Activated T-helper 9 cell treated with anti-CD3 and anti-CD28 coated beads, Interleukin-2, amount 50 U/mL, for 16 hours (primary cell): Measurements from ENCODE around the gene ZNF362.

Experiments
- DNase-seq: peaks from one replicate; pipeline ENCODE4 v3.0.0-alpha.2; 2020; ENCODE audit warnings: low read depth

Gene ZNF362

GRCh38 chr1:33244809-33245186 lies 11.5 kb upstream of the ZNF362 start:
- no peak for DNase-seq

GRCh38 chr1:33246171-33246570 lies 10.1 kb upstream of the ZNF362 start:
- DNase-seq, result no peak

- no peak for DNase-seq
Measured at GRCh38 chr1:33247545-33247944, 8.7 kb upstream of the ZNF362 start.

- DNase-seq, result no peak
Measured at GRCh38 chr1:33248244-33248643, 8.0 kb upstream of the ZNF362 start.

GRCh38 chr1:33249422-33249821 lies 6.9 kb upstream of the ZNF362 start:
- no peak for DNase-seq

GRCh38 chr1:33250217-33250616 lies 6.1 kb upstream of the ZNF362 start:
- no peak for DNase-seq

GRCh38 chr1:33250724-33251123 lies 5.6 kb upstream of the ZNF362 start:
- no peak for DNase-seq

- no peak for DNase-seq
Measured at GRCh38 chr1:33254491-33254890, 1.8 kb upstream of the ZNF362 start.

- DNase-seq, result peak; percentile 28
Measured at GRCh38 chr1:33255347-33256220, 708 bp upstream of the ZNF362 start.

- no peak for DNase-seq
Measured at GRCh38 chr1:33256221-33256470, 146 bp upstream of the ZNF362 start.

GRCh38 chr1:33257207-33257771 lies 997 bp downstream of the ZNF362 start:
- DNase-seq, result no peak

- DNase-seq, result no peak
Measured at GRCh38 chr1:33257772-33258712, 1.8 kb downstream of the ZNF362 start.

- DNase-seq, result no peak
Measured at GRCh38 chr1:33258788-33259274, 2.5 kb downstream of the ZNF362 start.

GRCh38 chr1:33259879-33260278 lies 3.6 kb downstream of the ZNF362 start:
- DNase-seq, result no peak

- no peak for DNase-seq
Measured at GRCh38 chr1:33260439-33260838, 4.1 kb downstream of the ZNF362 start.

- DNase-seq, result no peak
Measured at GRCh38 chr1:33261344-33261743, 5.1 kb downstream of the ZNF362 start.

- no peak for DNase-seq
Measured at GRCh38 chr1:33263890-33264504, 7.7 kb downstream of the ZNF362 start.

- DNase-seq, result no peak
Measured at GRCh38 chr1:33265780-33266605, 9.7 kb downstream of the ZNF362 start.

- no peak for DNase-seq
Measured at GRCh38 chr1:33266766-33267165, 10.5 kb downstream of the ZNF362 start.

- DNase-seq, result no peak
Measured at GRCh38 chr1:33267468-33268205, 11.3 kb downstream of the ZNF362 start.

- DNase-seq, result no peak
Measured at GRCh38 chr1:33268457-33268856, 12.2 kb downstream of the ZNF362 start.
